Measurements from ENCODE around the gene NEDD9. TPM values are rescaled to one million over a fixed set of nuclear protein-coding genes. Genes with fewer than 3 reads are reported as not detected.

Gene NEDD9
- polyA plus RNA-seq, 1 of the 3 experiments (the other 2 are of a cell fraction): 7.4 TPM

GRCh38 chr6:11192167-11192566 is 40.3 kb downstream of the NEDD9 start:
- H3K4me2 ChIP-seq: no peak overlapping the region
- no peak overlapping the region for H3K27ac ChIP-seq (ENCODE audit: low read depth in 2 of 2, low read length in 1 of 2)
- peaks cover 57% of the 10 kb centered on the region; the same call in 1 of the 2 replicates for H3K79me2 ChIP-seq (ENCODE audit: insufficient read depth)
- ChIA-PET CTCF (interaction anchor here (1.6 to 2.1 kb wide), 2 partner anchors 20 to 304 kb away, joined by 3 to 7 read pairs; no protein-coding TSS in a partner anchor), POLR2A (no interaction called here)
- H3K27me3 ChIP-seq (ENCODE audit: insufficient read depth): no peaks in the 10 kb centered on the region
- no peak overlapping the region for H3K4me3 ChIP-seq (ENCODE audit: low read depth in 2 of 2, low read length in 1 of 2)
- no peak overlapping the region for H3K9ac ChIP-seq
- H3K4me1 ChIP-seq (ENCODE audit: control insufficient read depth in 1 of 2, insufficient read depth in 2 of 2, low read depth in 1 of 2, low read length in 1 of 2): peaks cover 9 to 25% of the 10 kb centered on the region in 2 experiments; a peak in 3 of 4 replicates
- no peaks in the 10 kb centered on the region for H4K20me1 ChIP-seq (ENCODE audit: insufficient read depth)
- no peak for DNase-seq
- H2AFZ ChIP-seq (ENCODE audit: low read depth): no peak overlapping the region
- no peak for TF ChIP-seq USF1 (IDR thresholded peaks at IDR 0.05; ENCODE audit: borderline replicate concordance, low read depth)
- no peak for TF ChIP-seq GATA2 (CRISPR knock-in tag; IDR thresholded peaks at IDR 0.05)
- no peak for TF ChIP-seq NFIC (IDR thresholded peaks at IDR 0.05; ENCODE audit: borderline replicate concordance)
- TF ChIP-seq RCOR1 (IDR thresholded peaks at IDR 0.05; ENCODE audit: low read length): no peak
- no peak for TF ChIP-seq SMC3 (IDR thresholded peaks at IDR 0.05; ENCODE audit: low read depth, low read length)
- TF ChIP-seq REST (IDR thresholded peaks at IDR 0.05; ENCODE audit: low read depth, low read length): no peak
- TF ChIP-seq TCF12 (IDR thresholded peaks at IDR 0.05): no peak
- no peak for TF ChIP-seq RFX5 (IDR thresholded peaks at IDR 0.05; ENCODE audit: low read length)
- no peak for TF ChIP-seq TEAD4 (IDR thresholded peaks at IDR 0.05; ENCODE audit: borderline replicate concordance, insufficient read depth)
- no peak for TF ChIP-seq EP300 (IDR thresholded peaks at IDR 0.05; ENCODE audit: borderline replicate concordance in 1 of 2, low read depth in 1 of 2, low read length in 1 of 2)
- no peak for TF ChIP-seq GABPA (IDR thresholded peaks at IDR 0.05; ENCODE audit: low read depth)
- TF ChIP-seq USF2 (IDR thresholded peaks at IDR 0.05; ENCODE audit: borderline replicate concordance, low read depth, low read length): no peak
- no peak for TF ChIP-seq FOXJ3 (CRISPR knock-in tag; IDR thresholded peaks at IDR 0.05)
- TF ChIP-seq IRF3 (IDR thresholded peaks at IDR 0.05; ENCODE audit: low read depth, low read length): no peak
- TF ChIP-seq SIN3A (IDR thresholded peaks at IDR 0.05; ENCODE audit: borderline replicate concordance, low read depth, low read length): no peak
- no peak for TF ChIP-seq CTCF (IDR thresholded peaks at IDR 0.05)
- no peak for TF ChIP-seq ELF1 (IDR thresholded peaks at IDR 0.05)
- H3K9me2 ChIP-seq: no peaks in the 10 kb centered on the region
- H3K36me3 ChIP-seq (replicated peaks in 1 of 2; ENCODE audit: control insufficient read depth in 1 of 2, insufficient read depth in 2 of 2, low read length in 1 of 2): peaks cover 30 to 47% of the 10 kb centered on the region in 2 experiments
- 77% methylated on average over 5 of the region's 5 CpGs for WGBS (ENCODE audit: low lambda C conversion rate)
- peaks cover 21% of the 10 kb centered on the region for H3F3A ChIP-seq (replicated peaks; ENCODE audit: insufficient read depth)
- no peaks in the 10 kb centered on the region for H3K9me3 ChIP-seq
